GM10248 (cell line): ENCODE data around the gene MYLK4.

Experiments
- CTCF ChIA-PET: fragments of 300-600 bp; sonication (Branson Sonifier 250); formaldehyde crosslinking; extraction: SDS; loops from one replicate; lab custom pipeline; 2021; ENCODE audit warnings: antibody characterized with exemption; lab: Yijun Ruan, JAX
- POLR2A ChIA-PET: fragments of 350-650 bp; sonication (Branson Sonifier 250); formaldehyde crosslinking; extraction: SDS; loops from one replicate; lab custom pipeline; 2020; ENCODE audit warnings: antibody characterized with exemption; lab: Yijun Ruan, JAX
- DNase-seq: peaks from one replicate; pipeline ENCODE4 v3.0.0; 2012; ENCODE audit errors: extremely low spot score
- CTCF ChIP-seq: IDR thresholded peaks from 2 replicates; pipeline ENCODE4 v1.5.1; 2012; ENCODE audit warnings: mild to moderate bottlenecking, low read depth; ENCODE audit errors: extremely low read depth, missing control alignments, control extremely low read depth

The MYLK4 gene

GRCh38 chr6:2750832-2751231 lies at the start of gene MYLK4:
TSS of gene MYLK4 (minus strand) at chr6:2750922. CDS start at chr6:2749294, 1,628 bp downstream.
- TF ChIP-seq CTCF: no peak
- CTCF ChIA-PET: interaction anchor here (0.8 to 9.9 kb wide), 23 partner anchors 11 to 1158 kb away, joined by 3 to 127 read pairs (median 6); partner anchors contain the start of gene WRNIP1
- DNase-seq: no peak
- POLR2A ChIA-PET: no interaction called here

DNA sequence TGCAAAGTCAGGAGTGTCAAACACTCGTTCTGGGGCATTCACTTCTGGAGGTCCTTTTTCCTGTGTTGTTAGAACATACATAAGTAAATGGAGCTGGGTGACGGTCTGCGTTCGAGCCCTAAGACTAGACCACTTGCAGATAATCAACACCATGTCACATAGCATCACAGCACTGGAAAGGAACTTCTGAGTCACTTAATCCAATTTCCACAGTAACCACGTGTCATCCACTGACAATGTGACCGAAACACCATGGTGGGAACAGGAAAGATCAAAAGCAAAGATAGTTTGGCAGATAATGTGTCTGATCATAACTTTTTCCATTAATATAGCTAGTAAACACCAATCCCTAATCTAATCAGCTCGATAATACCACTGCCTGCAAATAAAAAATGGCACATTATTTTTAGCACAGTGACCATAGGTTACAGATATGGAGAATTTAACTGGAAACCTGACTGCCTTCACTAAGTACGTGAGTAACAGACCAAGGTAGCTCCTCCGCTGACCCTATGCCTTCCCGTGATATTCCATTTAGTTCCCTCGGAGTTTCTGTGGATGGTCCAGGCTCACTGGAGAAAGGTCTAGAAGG lies 49.3 kb upstream of the MYLK4 start:
- no peak for TF ChIP-seq CTCF
- ChIA-PET CTCF (interaction anchor here (0.9 to 1.6 kb wide), 3 partner anchors 8 to 18 kb away, joined by 3 to 10 read pairs (median 4); no protein-coding TSS in a partner anchor), POLR2A (no interaction called here)
- no peak for DNase-seq

DNA sequence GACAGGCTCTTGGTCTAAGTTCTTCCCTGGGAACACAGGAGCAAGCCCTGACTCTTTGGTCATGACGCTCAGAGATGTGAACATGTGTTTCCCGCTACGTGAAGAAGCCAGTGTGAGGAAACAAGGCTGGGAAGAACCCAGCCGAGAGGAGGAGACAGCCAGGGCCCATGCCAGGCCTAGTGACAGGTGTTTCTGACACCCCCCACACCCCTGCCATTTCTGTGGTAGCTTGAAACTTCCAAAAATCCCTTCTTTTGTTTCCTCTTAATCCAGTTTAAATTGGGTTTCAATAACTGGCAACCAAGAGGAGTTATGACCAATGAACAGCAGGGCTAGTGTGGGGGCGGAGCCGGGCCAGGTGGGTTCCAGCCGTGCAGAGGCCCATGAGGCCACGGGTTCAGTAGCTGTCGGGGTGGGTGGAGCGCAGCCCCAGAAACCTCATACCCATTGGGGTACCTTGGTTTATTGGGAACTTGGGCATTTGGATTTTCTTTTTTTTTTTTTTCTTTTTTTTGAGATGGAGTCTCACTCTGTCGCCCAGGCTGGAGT lies 47.9 kb upstream of the MYLK4 start:
- ChIA-PET POLR2A (no interaction called here), CTCF (interaction anchor here (1.4 to 2.1 kb wide), 5 partner anchors 18 to 190 kb away, joined by 3 to 9 read pairs (median 5); no protein-coding TSS in a partner anchor)
- TF ChIP-seq CTCF: no peak
- no peak for DNase-seq

DNA sequence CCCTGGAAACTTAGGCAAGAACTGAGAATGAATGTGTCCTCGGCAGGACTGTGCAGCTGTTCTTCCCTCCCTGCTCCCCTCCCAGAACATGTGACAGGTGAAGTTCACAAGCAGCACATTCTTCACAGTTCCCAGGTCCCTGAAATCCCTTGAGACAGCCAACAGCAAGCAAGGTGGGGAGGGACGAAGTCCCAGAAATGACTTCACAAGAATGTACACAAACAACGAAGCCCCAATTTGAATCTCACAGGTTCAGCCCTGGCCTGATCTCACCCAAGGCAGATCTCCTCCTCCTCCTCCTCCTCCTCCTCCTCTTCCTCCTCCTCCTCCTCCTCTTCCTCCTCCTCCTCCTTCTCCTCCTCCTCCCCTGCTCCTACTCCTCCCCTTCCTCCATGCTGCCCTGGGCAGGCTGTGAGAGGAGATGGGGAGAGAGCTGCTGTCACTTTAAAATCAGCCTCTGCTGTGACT lies 46.9 kb upstream of the MYLK4 start:
- ChIA-PET CTCF (interaction anchor here (1.1 to 2.1 kb wide), 7 partner anchors 17 to 191 kb away, joined by 3 to 9 read pairs (median 5); no protein-coding TSS in a partner anchor), POLR2A (no interaction called here)
- no peak for DNase-seq
- no peak for TF ChIP-seq CTCF

DNA sequence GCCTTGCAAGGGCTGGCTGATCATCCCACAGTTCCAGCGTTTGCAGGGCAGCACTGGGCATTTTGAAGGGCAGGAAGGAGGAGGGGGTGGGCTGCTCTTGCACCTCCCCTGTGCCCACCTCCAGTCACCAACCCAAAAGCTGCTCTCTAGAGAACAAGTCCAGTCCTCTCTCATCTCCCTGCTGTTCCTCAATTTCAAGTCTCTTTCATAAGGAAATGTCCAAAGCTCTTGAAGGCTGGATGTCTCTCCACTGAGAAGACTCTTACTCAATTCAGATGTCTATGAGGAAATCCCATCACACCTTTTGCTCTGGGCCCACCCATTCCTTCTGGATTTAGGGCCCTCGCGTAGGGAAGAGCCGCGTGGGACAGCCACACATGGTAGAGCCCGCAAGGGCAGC lies 46.1 kb upstream of the MYLK4 start:
- TF ChIP-seq CTCF: no peak
- no peak for DNase-seq
- ChIA-PET CTCF (interaction anchor here (1.1 to 2.1 kb wide), 4 partner anchors 21 to 135 kb away, joined by 5 to 9 read pairs (median 5); no protein-coding TSS in a partner anchor), POLR2A (no interaction called here)

- ChIA-PET CTCF (interaction anchor here (1.4 to 2.9 kb wide), 2 partner anchors 24 to 116 kb away, joined by 3 to 9 read pairs; no protein-coding TSS in a partner anchor), POLR2A (no interaction called here)
- DNase-seq: no peak
- TF ChIP-seq CTCF: no peak
Observed at GRCh38 chr6:2795956-2796355, 45.2 kb upstream of the MYLK4 start.
